Stimulated activated CD8-positive, alpha-beta memory T cell treated with anti-CD3 and anti-CD28 coated beads, Interleukin-15, amount 100 ng/mL, for 4 hours (primary cell): Measurements from ENCODE around the gene FAM120B.

Source experiments
- DNase-seq, 2 donors: peaks; one replicate each; pipeline ENCODE4 v3.0.0-alpha.2; 2020; ENCODE audit warnings: low read depth in 2 of 2

The FAM120B gene

GRCh38 chr6:170355661-170356060 is 49.1 kb downstream of the FAM120B start:
- no peak for DNase-seq

DNA sequence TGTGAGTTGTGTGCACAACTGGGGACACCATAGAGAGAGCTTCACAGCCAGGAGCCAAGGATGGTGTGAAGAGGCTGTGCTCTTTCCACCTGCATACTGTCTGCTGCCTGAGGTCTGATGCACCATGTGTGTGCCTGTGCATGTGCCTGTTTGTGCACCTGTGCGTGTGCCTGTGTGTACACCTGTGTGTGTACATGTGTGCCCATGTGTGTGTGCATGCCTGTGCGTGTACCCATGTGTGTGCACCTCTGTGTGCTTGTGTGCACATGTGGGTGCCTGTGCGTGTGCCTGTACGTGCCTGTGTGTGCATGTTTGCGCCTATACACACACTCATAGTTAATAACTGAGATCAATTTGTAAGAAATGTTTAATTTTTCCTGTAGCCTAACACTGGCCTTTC is 51.3 kb downstream of the FAM120B start:
- DNase-seq, result no peak

DNA sequence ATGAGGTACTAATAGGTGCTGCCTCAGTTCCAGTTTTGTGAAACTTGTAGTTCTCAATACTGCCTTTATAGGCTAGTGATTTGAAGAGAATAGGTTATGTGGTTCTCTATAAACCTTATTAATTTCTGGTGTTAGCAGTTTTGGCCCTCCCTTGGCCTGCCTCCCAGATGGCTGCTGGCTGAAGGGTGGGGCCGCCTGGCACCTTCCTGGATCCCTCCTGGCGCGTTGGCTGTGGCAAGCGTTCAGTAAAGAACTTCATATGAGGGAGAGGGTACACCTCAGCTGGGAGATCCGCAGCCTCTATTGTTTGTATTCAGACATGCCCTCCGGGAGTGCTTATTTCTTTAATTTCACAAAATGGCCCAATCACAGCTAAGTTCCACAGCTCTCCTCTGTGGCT is 51.9 kb downstream of the FAM120B start:
- DNase-seq, result no peak

DNA sequence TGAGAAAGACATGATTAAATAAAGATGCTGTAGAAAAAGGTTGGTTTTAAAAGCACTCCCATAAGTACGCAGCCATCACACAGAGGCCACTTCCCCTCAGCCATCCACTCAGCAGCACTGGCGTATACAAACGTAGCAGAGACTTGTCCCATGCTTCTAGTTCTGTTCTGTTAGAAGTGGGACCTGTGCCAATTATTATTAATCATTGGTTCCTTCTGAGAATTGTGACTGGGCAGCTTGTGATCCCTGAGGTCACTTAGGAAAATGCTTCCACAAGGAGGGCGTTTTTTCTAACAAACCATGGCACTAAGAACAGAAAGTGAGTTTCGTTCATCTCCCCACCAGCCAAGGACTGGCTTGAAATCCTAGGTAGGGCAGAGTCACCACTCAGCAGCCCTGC is 53.9 kb downstream of the FAM120B start:
- DNase-seq, result no peak

DNA sequence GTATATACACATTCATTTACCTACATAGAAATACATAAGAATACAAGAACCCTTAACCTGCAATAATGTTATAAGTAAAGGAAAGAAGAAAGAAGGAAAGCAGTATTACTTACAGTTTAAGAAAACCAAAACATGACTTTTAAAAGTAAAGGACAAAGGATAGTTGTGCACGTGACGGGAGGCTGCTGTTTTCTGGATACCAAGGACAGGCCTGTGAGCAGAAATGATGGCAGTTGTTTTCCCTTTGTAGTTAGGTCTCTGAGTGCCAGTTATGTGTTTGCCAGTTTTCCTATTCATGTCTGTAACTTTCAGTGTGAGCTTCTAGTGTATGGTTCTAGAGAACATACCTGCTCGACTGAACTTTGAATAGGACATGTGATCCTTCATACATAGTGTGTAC is 54.8 kb downstream of the FAM120B start:
- DNase-seq, result no peak

DNA sequence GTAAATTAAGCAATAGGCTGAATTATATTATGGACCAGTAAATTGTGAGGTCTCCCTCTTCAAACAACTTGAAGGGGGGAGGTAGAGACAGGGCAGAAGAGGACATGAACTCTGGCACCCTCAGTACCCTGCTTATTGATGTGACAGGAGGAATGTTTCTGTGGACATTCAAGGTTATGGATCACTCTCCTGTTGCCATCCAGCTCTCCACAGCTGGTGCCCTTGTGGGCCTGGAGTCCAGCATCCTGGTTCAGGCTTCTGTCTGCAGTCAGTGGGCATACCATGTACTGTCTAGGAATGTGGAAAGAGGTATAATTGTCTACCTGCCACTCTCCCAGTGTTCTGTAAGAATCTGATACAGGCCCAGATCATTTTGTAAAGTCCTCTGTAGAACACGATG is 55.6 kb downstream of the FAM120B start:
- no peak for DNase-seq

GRCh38 chr6:170363255-170363654 is 56.7 kb downstream of the FAM120B start:
- no peak for DNase-seq

DNA sequence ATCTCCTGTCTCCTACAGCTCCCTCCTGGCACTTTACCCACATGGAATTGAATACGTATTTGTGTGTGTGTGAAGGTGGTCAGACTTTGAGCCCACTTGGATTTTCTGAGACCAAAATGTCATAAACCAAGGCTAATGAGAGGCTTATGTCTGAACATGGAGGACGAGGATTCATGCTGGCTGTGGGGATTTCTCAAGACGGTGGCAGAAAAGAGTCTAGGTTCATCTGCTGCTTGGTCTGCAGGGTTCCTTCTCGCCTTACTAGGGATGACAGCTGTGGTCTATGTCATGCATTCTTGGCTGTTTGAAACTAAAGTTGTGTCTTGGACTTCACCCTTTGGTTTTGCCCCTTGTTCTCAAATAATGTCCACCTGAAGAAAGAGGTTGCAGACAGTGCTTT is 58.6 kb downstream of the FAM120B start:
- no peak for DNase-seq

DNA sequence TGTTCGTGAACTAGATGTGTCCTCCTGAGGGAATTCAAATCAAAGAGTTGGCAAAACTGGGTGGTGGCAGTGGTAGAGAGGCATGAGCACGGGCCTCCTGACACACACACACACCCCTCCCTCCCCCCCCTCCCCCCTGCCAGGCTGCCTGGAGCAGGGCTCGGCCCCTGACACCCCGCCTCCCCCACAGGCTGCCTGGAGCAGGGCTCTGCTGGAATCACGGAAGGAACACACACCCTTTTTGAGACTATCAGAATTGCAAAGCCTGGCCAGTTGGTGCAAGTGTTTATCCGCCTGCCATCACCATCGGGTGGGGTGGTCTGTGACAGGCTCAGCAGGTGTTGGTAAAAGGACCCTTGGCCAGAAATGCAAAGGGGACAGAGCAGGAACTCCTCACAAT is 59.0 kb downstream of the FAM120B start:
- no peak for DNase-seq

GRCh38 chr6:170366248-170366960 is 59.8 kb downstream of the FAM120B start:
- DNase-seq, result no peak

- DNase-seq, result no peak
Observed at GRCh38 chr6:170367241-170367640, 60.7 kb downstream of the FAM120B start.

DNA sequence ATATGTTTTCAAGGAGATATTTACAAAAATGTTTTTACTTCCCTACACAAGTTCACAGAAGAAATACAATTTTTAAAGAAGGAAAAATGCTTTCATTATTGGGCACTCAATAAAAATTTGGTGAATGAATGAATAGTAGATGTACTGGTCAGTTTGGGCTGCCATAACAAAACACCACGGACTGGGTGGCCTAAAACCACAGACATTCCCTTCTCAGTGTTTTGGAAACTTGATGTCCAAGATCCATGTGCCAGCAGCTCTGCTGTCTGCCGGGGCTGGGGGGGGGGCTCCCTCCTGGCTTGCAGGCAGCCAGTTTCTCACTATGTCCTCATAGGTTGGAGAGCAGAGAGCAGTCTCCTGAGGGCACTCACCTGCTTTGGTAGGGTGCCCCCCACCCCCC is 62.0 kb downstream of the FAM120B start:
- DNase-seq, result no peak

DNA sequence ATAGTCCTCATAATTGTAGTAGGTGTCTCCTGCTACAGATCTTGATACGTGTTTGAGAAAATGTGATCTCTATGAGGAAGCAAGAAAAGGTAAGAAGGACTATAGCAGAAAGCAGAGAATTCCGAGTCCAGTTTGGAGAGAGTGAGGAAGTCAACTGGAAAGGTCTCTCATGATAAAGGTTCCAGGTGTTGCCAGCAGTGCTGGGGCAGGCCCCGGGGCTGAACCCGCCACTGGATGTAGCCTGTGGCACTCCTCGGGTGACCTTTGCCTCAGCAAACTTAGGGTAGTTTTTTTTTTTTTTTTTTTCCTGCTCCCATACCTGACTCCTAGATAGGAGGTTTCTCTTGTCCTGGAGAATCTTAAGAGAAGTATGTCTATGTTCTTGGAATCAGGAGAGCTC is 62.8 kb downstream of the FAM120B start:
- DNase-seq, result no peak

GRCh38 chr6:170370416-170370815 is 63.9 kb downstream of the FAM120B start:
- no peak for DNase-seq

- DNase-seq, result no peak
Observed at GRCh38 chr6:170371080-170371479, 64.5 kb downstream of the FAM120B start.

DNA sequence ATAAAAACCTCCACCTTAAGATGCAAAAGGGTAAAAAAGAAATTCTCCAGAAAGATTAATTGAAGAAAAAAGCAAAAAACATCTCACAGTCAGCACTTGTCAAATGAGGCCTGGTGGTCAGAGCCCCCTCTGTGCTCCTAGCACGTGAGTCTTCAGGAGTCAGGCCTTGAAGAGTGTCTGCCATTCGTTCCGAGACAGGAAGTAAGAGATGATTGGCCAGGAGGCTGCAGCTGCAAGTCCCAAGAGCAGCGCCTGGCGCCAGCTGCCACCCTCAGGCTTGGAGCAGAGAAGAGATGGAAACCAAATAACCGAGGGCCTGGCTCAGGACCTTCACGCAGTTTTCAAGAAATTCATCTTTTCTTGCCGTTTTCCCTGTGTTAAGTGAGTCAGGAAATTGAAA is 65.0 kb downstream of the FAM120B start:
- DNase-seq, result no peak

DNA sequence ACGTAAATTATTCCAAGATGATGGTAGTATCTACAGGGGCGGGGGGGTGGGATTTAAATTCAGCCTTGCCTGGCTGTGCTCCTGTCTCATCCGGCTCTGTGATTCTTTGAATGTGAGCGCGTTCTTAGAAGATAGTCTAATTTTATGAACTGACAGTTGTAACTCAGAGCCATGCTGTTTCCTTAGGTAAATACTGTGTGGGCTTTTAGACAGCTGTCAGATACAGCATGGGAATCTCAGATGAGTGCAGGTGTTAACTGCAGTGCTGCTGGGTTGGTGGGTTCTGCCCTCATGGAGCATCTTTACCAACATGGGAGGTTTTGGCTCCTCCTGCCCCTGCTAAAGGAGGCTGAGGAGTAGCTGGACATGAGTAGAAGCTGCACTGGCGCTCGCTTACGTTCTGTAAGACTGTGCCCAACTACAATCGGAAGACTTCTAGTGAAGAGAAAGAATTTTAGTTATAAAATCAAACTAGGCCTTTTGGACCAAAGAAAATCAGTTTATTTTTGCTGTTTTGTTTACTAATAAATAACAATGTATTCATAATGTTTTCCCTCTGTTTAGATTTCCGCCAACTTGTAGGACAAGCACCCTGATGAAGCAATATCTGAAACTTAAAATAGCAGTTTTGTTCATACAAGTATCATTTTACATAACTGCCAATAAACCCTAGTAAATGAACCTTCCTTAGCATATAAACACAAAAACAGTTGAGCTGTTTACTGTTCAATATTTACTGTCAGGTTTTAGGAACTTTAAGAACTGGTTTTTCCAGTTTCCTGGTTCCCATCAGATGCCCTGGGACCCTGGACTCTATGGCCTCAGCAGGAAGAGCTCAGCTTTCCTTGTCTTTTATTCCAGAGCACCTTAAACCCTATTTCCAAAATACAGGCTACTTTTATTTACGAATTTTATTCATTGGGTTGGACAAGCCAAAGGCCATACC is 66.1 kb downstream of the FAM120B start:
- DNase-seq, result no peak

GRCh38 chr6:170374571-170375444 is 68.2 kb downstream of the FAM120B start:
- no peak for DNase-seq

DNA sequence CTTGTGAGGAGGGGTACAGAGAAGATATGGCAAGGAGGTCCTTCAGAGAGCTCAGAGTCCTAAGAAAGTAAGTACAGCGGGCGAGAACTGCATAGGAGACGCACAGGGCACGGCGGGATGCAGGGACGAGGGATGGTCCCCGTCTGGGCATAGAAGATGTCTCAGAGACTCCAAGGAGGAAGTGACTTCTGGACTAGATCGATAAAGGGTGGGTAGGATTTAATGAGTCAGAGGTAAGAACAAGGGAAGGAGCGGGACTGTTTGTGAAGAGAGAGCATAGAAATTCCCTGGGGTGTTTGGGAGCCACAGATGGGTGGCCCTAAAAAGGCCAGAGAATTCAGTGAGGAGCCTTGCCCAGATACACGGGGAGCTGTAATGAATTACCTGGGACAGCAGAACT is 69.1 kb downstream of the FAM120B start:
- no peak for DNase-seq

DNA sequence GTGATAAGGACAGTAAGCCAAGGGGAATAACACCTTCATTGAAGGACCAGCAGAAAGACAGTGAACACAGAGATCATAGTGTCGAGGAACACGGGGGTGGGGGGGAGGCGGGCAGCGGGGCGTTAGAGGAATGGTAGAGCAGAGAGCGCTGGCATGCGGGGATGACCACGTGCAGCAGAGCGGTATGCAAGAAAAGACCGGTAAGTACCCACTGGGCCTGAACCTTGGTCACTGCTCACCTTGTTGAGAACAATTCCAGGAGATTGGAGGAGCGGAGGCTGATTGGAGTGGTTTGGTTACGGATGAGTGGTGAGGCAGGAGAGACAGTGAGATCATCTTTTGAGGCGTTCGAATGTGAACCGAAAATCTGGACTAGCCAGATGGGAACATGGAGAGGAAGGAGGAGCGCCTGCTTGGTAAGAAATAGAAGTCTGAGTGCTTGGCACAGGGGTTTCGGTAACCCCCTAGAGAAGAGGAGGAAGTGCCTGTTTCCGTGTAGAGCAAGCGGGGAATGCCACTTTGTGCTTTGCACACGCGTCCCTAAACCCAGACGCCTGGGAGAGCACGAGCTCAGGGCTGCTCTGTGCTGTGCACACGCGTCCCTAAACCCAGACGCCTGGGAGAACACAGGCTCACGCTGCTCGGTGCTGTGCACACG is 70.0 kb downstream of the FAM120B start:
- DNase-seq, result no peak

GRCh38 chr6:170378502-170378901 is 71.9 kb downstream of the FAM120B start:
- DNase-seq, result no peak

GRCh38 chr6:170381562-170381961 is 75.0 kb downstream of the FAM120B start:
- DNase-seq, result no peak
